Spleen (tissue), 11 donors: ENCODE data around the gene PLA2G3. TPM values are rescaled to one million over a fixed set of nuclear protein-coding genes. Genes with fewer than 3 reads are reported as not detected.
A peak's percentile ranks its signal among the peaks of the same experiment; 100 is the strongest.
"Not testable (repeated sequence)": the region's sequence is repeated elsewhere in the genome, so short reads cannot be mapped to it uniquely, and the experiment has no call there.

Experiments used
- DNase-seq: peaks from one replicate; pipeline ENCODE4 v3.0.0-alpha.2; 2020
- H3K27ac ChIP-seq, 8 donors: fragments of 200-600 bp; sonication (generic) in 7 of 8; 1 replicate in 4 of 8; 2 replicates in 4 of 8; pipeline versions ENCODE4 v1.5.0 to v1.8.0; 2016 to 2021; ENCODE audit warnings: inconsistent platforms in 4 of 8, mild to moderate bottlenecking in 4 of 8, moderate library complexity in 1 of 8
- H3K27me3 ChIP-seq, 7 donors: fragments of 200-600 bp; sonication (generic) in 6 of 7; replicated peaks in 1 of 7; 1 replicate in 4 of 7; 2 replicates in 3 of 7; pipeline versions ENCODE4 v1.5.0 to v1.8.0; 2016 to 2021; ENCODE audit warnings: inconsistent platforms in 3 of 7, mild to moderate bottlenecking in 1 of 7
- H3K36me3 ChIP-seq, 6 donors: fragments of 200-600 bp; sonication (generic) in 5 of 6; 1 replicate in 4 of 6; 2 replicates in 2 of 6; pipeline versions ENCODE4 v1.5.0 to v1.8.0; 2016 to 2021; ENCODE audit warnings: inconsistent platforms in 2 of 6
- H3K4me1 ChIP-seq, 6 donors: fragments of 200-600 bp; sonication (generic) in 5 of 6; 1 replicate in 3 of 6; 2 replicates in 3 of 6; pipeline versions ENCODE4 v1.5.0 to v1.8.0; 2016 to 2021; ENCODE audit warnings: inconsistent platforms in 3 of 6
- H3K4me3 ChIP-seq, 8 donors: fragments of 200-600 bp; sonication (generic) in 7 of 8; 1 replicate in 4 of 8; 2 replicates in 4 of 8; pipeline versions ENCODE4 v1.5.0 to v1.8.0; 2016 to 2021; ENCODE audit warnings: inconsistent platforms in 4 of 8, mild to moderate bottlenecking in 4 of 8, moderate library complexity in 2 of 8
- H3K9me3 ChIP-seq, 8 donors: fragments of 200-600 bp; sonication (generic) in 7 of 8; 1 replicate in 4 of 8; 2 replicates in 4 of 8; pipeline versions ENCODE4 v1.5.0 to v1.8.0; 2016 to 2021; ENCODE audit warnings: inconsistent platforms in 4 of 8
- CTCF ChIP-seq, 11 experiments: fragments of 200-600 bp in 7 of 11; fragments of 450-650 bp in 4 of 11; sonication (generic) in 4 of 11; IDR thresholded peaks in 8 of 11; conservative IDR thresholded peaks in 3 of 11; 1 replicate in 7 of 11; 2 replicates in 4 of 11; pipeline versions ENCODE4 v1.4.0 to v1.8.0; 2016 to 2021; ENCODE audit warnings: antibody characterized with exemption in 11 of 11, inconsistent platforms in 4 of 11, mild to moderate bottlenecking in 1 of 11
- POLR2A ChIP-seq, 3 donors: fragments of 450-650 bp; IDR thresholded peaks; one replicate each; pipeline ENCODE4 v1.5.1; 2017; ENCODE audit warnings: antibody characterized with exemption in 3 of 3, mild to moderate bottlenecking in 1 of 3
- POLR2AphosphoS5 ChIP-seq, 3 donors: sonication (generic); formaldehyde crosslinking; IDR thresholded peaks; one replicate each; pipeline ENCODE4 v1.5.1; 2017; ENCODE audit warnings: antibody characterized with exemption in 3 of 3
- WGBS, 5 donors: extraction: QIAGEN DNeasy Blood & Tissue Kit in 3 of 5; methylation state at CpG; one replicate each; pipeline versions ENCODE4 v1.1.5 to v1.1.7; 2013 to 2018; 5-methylcytosine and 5-hydroxymethylcytosine counted together
- intact Hi-C: fragments of 100-400 bp; cut with DNase I; formaldehyde crosslinking; loops from one replicate; pipeline ENCODE4 v1.15.0; 2023; ENCODE audit warnings: low total_unique reads
- polyA plus RNA-seq, 3 donors: library from polyadenylated mRNA; stranded (reverse); fragments of 200-250 nt; gene quantifications; one replicate each; pipeline ENCODE4 v1.2.1, GENCODE V29; 2013
- total RNA-seq, 7 donors: library from RNA; depleted of rRNA in 3 of 7; stranded (reverse); fragments of >200 nt in 3 of 7; fragmentation: NEBNext Ultra II Directional in 4 of 7; extraction: Animal tissue kit (Norgen Biotek cat#: 25700) in 4 of 7; gene quantifications; one replicate each; pipeline versions ENCODE4 v1.1.0 to v1.2.1, GENCODE V29; 2016 to 2021
- donor health status: healthy with polysubstance abuse.
- donor health status: DM: no; HTN: no; CAD: no; lungs with moderate emphysema.
- donor health status: DM: no; HTN: no; CAD: no.
- donor health status: Bipolar disorder and iron deficiency.
- donor health status: healthy.
- donor health status: DM: no; HTN: no; CAD: no.
- donor health status: DM: yes; HTN: yes; CAD: no.

PLA2G3 gene
- total and polyA plus RNA-seq, 10 donors = not detected

GRCh38 chr22:31173386-31174145 lies 33.3 kb upstream of the PLA2G3 start:
- H3K36me3 ChIP-seq = peaks cover 0 to 44% (median 5%) of the 10 kb centered on the region in 6 donors
- TF ChIP-seq POLR2AphosphoS5 (IDR thresholded peaks at IDR 0.05) (no peak), POLR2A (IDR thresholded peaks at IDR 0.05) (no peak), CTCF (IDR thresholded peaks at IDR 0.05 in 8 of 11, conservative IDR thresholded peaks at IDR 0.05 in 3 of 11) (no peak)
- H3K27ac ChIP-seq = no peak overlapping the region
- no peak overlapping the region for H3K4me3 ChIP-seq
- H3K27me3 ChIP-seq = no peaks in the 10 kb centered on the region
- intact Hi-C loops = no loop called here
- peaks cover 0 to 63% (median 24%) of the 10 kb centered on the region in 6 donors for H3K4me1 ChIP-seq
- no peaks in the 10 kb centered on the region for H3K9me3 ChIP-seq
- WGBS, 5 donors = 76 to 88% (median 86%) methylated on average over 5 of the region's 5 CpGs
- no peak for DNase-seq

- H3K36me3 ChIP-seq = peaks cover 0 to 42% (median 6%) of the 10 kb centered on the region in 6 donors
- H3K4me3 ChIP-seq = peak overlapping the region in 1 of 8 donors; percentile 17
- DNase-seq, H3K27me3 ChIP-seq, intact Hi-C loops, H3K9me3 ChIP-seq: not testable (repeated sequence)
- 70 to 87% (median 76%) methylated on average over 6 to 9 of the region's 9 CpGs for WGBS, 5 donors
- peaks cover 0 to 77% (median 34%) of the 10 kb centered on the region in 6 donors for H3K4me1 ChIP-seq
- H3K27ac ChIP-seq = peak overlapping the region in 5 of 8 donors; percentile 46 to 85 (median 57)
These were observed 31.4 kb upstream of the PLA2G3 start for GRCh38 chr22:31171734-31172133.

DNA sequence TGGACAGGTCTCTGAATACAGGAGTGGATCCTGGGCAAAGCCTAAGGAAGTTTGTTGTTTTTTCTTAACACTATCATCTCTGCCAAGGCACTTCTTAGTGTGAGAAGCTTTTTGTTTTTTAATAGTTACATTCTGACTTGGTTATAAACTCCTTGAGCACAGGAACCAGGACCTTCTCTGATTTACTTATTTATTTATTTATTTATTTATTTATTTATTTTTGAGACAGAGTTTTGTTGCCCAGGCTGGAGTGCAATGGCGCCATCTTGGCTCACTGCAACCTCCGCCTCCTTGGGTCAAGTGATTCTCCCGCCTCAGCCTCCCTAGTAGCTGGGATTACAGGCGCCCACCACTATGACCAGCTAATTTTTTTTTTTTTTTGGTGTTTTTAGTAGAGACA lies 30.7 kb upstream of the PLA2G3 start:
- intact Hi-C loops = no loop called here
- peaks cover 0 to 42% (median 8%) of the 10 kb centered on the region in 6 donors for H3K36me3 ChIP-seq
- no peaks in the 10 kb centered on the region for H3K27me3 ChIP-seq
- no peaks in the 10 kb centered on the region for H3K9me3 ChIP-seq
- H3K27ac ChIP-seq = peak overlapping the region in 1 of 8 donors; percentile 85
- H3K4me1 ChIP-seq = peaks cover 0 to 83% (median 38%) of the 10 kb centered on the region in 6 donors
- TF ChIP-seq POLR2A (IDR thresholded peaks at IDR 0.05) (no peak), CTCF (IDR thresholded peaks at IDR 0.05 in 8 of 11, conservative IDR thresholded peaks at IDR 0.05 in 3 of 11) (no peak), POLR2AphosphoS5 (IDR thresholded peaks at IDR 0.05) (no peak)
- no peak for DNase-seq
- 94 to 98% (median 97%) methylated on average over 4 of the region's 4 CpGs for WGBS, 5 donors
- no peak overlapping the region for H3K4me3 ChIP-seq

- Histone ChIP-seq H3K27me3 (no peaks in the 10 kb centered on the region), H3K9me3 (no peaks in the 10 kb centered on the region), H3K27ac (peak overlapping the region in 3 of 8 donors; percentile 0 to 93 (median 2)), H3K4me1 (peaks cover 21 to 63% (median 36%) of the 10 kb centered on the region in 6 donors), H3K4me3 (peak overlapping the region in 1 of 8 donors; percentile 80), H3K36me3 (peaks cover 0 to 43% (median 19%) of the 10 kb centered on the region in 6 donors)
- intact Hi-C loops = no loop called here
- no peak for DNase-seq
- WGBS, 5 donors = 20 to 47% (median 37%) methylated on average over 5 of the region's 5 CpGs
- TF ChIP-seq CTCF (IDR thresholded peaks at IDR 0.05 in 8 of 11, conservative IDR thresholded peaks at IDR 0.05 in 3 of 11) = no peak
- no peak for TF ChIP-seq POLR2A (IDR thresholded peaks at IDR 0.05)
- TF ChIP-seq POLR2AphosphoS5 (IDR thresholded peaks at IDR 0.05) = no peak
These were observed 21.9 kb upstream of the PLA2G3 start for GRCh38 chr22:31162015-31162765.
